ENCODE measurements around the gene ZNF827. TPM values are rescaled to one million over a fixed set of nuclear protein-coding genes. Genes with fewer than 3 reads are reported as not detected.

The ZNF827 gene
- total RNA-seq, 6 donors from 2014 or later, result 8.1 to 68.1 (median 18.3) TPM

- DNase-seq (no peak), ATAC-seq (ENCODE audit: low FRiP score in 2 of 2) (no peak)
- Histone ChIP-seq H3K27me3 (no peaks in the 10 kb centered on the region), H3K4me3 (no peak overlapping the region), H3K27ac (no peak overlapping the region), H3K36me3 (no peaks in the 10 kb centered on the region), H3K9me3 (no peaks in the 10 kb centered on the region), H3K4me1 (no peaks in the 10 kb centered on the region)
- TF ChIP-seq, protein P1, sequence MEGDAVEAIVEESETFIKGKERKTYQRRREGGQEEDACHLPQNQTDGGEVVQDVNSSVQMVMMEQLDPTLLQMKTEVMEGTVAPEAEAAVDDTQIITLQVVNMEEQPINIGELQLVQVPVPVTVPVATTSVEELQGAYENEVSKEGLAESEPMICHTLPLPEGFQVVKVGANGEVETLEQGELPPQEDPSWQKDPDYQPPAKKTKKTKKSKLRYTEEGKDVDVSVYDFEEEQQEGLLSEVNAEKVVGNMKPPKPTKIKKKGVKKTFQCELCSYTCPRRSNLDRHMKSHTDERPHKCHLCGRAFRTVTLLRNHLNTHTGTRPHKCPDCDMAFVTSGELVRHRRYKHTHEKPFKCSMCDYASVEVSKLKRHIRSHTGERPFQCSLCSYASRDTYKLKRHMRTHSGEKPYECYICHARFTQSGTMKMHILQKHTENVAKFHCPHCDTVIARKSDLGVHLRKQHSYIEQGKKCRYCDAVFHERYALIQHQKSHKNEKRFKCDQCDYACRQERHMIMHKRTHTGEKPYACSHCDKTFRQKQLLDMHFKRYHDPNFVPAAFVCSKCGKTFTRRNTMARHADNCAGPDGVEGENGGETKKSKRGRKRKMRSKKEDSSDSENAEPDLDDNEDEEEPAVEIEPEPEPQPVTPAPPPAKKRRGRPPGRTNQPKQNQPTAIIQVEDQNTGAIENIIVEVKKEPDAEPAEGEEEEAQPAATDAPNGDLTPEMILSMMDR (IDR thresholded peaks at IDR 0.05), result no peak
- TF ChIP-seq POLR2A (IDR thresholded peaks at IDR 0.05) (no peak), EP300 (IDR thresholded peaks at IDR 0.05) (no peak), POLR2AphosphoS5 (IDR thresholded peaks at IDR 0.05) (no peak)
These were observed 141.3 kb downstream of the ZNF827 start for GRCh38 chr4:145797278-145797677.

DNA sequence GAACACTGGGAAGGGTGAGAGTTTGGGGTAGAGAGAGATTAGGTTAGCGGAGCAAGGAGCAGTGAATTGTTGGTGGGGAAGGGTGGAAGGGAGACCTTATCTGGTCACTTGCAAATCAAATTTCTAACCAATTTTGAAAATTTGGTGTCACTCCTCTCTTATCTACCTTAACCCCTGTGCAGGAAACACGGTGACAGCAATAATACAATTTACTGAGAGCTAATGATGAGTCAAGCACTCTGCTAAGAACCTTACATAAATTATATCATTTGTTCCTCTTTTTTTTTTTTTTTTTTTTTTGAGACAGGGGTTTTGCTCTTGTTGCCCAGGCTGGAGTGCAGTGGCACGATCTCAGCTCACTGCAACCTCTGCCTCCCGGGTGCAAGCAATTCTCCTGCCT lies 142.3 kb downstream of the ZNF827 start:
- H3K4me1 ChIP-seq, result no peaks in the 10 kb centered on the region
- 63 to 74% methylated on average over 4 of the region's 4 CpGs for WGBS, 2 donors
- H3K27ac ChIP-seq, result no peak overlapping the region
- H3K36me3 ChIP-seq, result no peaks in the 10 kb centered on the region
- H3K27me3 ChIP-seq, result no peaks in the 10 kb centered on the region
- DNase-seq (no peak), ATAC-seq (ENCODE audit: low FRiP score in 2 of 2) (no peak)
- H3K9me3 ChIP-seq, result no peaks in the 10 kb centered on the region
- H3K4me3 ChIP-seq, result no peak overlapping the region
- TF ChIP-seq, protein P1 (IDR thresholded peaks at IDR 0.05), result no peak
- no peak for TF ChIP-seq EP300 (IDR thresholded peaks at IDR 0.05)
- TF ChIP-seq POLR2AphosphoS5 (IDR thresholded peaks at IDR 0.05), result no peak
- TF ChIP-seq POLR2A (IDR thresholded peaks at IDR 0.05), result no peak

GRCh38 chr4:145795521-145795920 lies 143.1 kb downstream of the ZNF827 start:
- H3K9me3 ChIP-seq, result no peaks in the 10 kb centered on the region
- H3K27me3 ChIP-seq, result no peaks in the 10 kb centered on the region
- H3K27ac ChIP-seq, result no peak overlapping the region
- no peaks in the 10 kb centered on the region for H3K36me3 ChIP-seq
- no peaks in the 10 kb centered on the region for H3K4me1 ChIP-seq
- DNase-seq, result no peak
- no peak overlapping the region for H3K4me3 ChIP-seq
- no peak for TF ChIP-seq POLR2A (IDR thresholded peaks at IDR 0.05)
- TF ChIP-seq, protein P1 (IDR thresholded peaks at IDR 0.05), result no peak
- no peak for TF ChIP-seq EP300 (IDR thresholded peaks at IDR 0.05)
- TF ChIP-seq POLR2AphosphoS5 (IDR thresholded peaks at IDR 0.05), result no peak
- ATAC-seq (ENCODE audit: low FRiP score in 2 of 2), result no peak
- 57 to 64% methylated on average over 4 of the region's 4 CpGs for WGBS, 2 donors

DNA sequence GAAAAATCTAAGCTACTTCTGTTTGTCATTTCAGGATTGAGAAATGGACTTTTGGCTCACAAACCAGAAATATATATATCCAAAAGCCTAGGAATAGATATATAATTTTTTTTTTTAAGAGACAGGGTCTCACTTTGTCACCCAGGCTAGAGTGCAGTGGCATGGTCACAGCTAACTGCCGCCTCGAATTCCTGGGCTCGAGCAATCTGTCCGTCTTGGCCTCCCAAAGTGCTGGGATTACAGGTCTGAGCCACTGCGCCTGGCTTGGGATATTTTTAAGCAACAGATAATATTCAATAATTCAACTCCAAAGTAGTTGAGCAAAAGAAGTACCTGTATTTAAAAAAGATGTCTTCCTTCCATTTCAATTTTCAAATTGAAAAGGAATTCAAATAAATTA lies 146.2 kb downstream of the ZNF827 start:
- 95 to 99% methylated on average over 5 of the region's 5 CpGs for WGBS, 2 donors
- no peak for ATAC-seq (ENCODE audit: low FRiP score in 2 of 2)
- no peak overlapping the region for H3K4me3 ChIP-seq
- no peaks in the 10 kb centered on the region for H3K36me3 ChIP-seq
- DNase-seq, result no peak
- TF ChIP-seq POLR2A (IDR thresholded peaks at IDR 0.05) (no peak), EP300 (IDR thresholded peaks at IDR 0.05) (no peak), POLR2AphosphoS5 (IDR thresholded peaks at IDR 0.05) (no peak)
- TF ChIP-seq, protein P1 (IDR thresholded peaks at IDR 0.05), result no peak
- no peaks in the 10 kb centered on the region for H3K27me3 ChIP-seq
- H3K27ac ChIP-seq, result no peak overlapping the region
- H3K4me1 ChIP-seq, result no peaks in the 10 kb centered on the region
- no peaks in the 10 kb centered on the region for H3K9me3 ChIP-seq

DNA sequence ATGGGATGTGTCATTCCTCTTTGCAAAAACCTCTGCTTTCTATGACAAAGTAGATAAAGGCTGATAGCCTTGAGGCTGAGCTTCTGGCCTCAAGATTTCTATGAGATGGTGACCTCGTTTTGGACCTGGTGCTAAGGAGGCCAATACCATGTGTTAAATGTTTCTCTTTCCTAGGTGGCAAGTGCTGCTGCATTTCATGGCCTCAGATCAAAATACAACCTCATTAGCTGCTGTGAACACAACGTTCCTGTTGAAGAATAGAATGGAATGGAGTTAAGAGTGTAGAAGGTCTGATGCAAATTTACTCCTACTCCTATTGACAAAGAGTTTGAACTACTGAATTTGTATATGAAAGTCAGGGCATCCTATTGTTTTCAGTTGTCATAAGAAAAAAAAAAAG lies 146.6 kb downstream of the ZNF827 start:
- Histone ChIP-seq H3K36me3 (no peaks in the 10 kb centered on the region), H3K4me1 (no peaks in the 10 kb centered on the region), H3K27ac (no peak overlapping the region), H3K27me3 (no peaks in the 10 kb centered on the region), H3K4me3 (no peak overlapping the region), H3K9me3 (no peaks in the 10 kb centered on the region)
- TF ChIP-seq POLR2AphosphoS5 (IDR thresholded peaks at IDR 0.05) (no peak), EP300 (IDR thresholded peaks at IDR 0.05) (no peak), POLR2A (IDR thresholded peaks at IDR 0.05) (no peak)
- TF ChIP-seq, protein P1 (IDR thresholded peaks at IDR 0.05), result no peak
- ATAC-seq (ENCODE audit: low FRiP score in 2 of 2) (no peak), DNase-seq (no peak)
- 46 to 48% methylated on average over 2 of the region's 2 CpGs for WGBS, 2 donors
